GM19328 (cell line): Measurements from ENCODE around the gene DMRT3.

Experiments used
- ATAC-seq: cut with Tn5 transposase; IDR thresholded peaks from one replicate; pipeline ENCODE4 v1.9.1; 2021; ENCODE audit warnings: mild to moderate bottlenecking, moderate library complexity; ENCODE audit not compliant: unreplicated experiment

DMRT3 gene, protein sequence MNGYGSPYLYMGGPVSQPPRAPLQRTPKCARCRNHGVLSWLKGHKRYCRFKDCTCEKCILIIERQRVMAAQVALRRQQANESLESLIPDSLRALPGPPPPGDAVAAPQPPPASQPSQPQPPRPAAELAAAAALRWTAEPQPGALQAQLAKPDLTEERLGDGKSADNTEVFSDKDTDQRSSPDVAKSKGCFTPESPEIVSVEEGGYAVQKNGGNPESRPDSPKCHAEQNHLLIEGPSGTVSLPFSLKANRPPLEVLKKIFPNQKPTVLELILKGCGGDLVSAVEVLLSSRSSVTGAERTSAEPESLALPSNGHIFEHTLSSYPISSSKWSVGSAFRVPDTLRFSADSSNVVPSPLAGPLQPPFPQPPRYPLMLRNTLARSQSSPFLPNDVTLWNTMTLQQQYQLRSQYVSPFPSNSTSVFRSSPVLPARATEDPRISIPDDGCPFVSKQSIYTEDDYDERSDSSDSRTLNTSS

GRCh38 chr9:976258-976942, at the start of gene DMRT3:
Gene DMRT3 (plus strand): TSS chr9:976655. CDS start chr9:977002, 347 bp downstream.
- ATAC-seq = no peak

DNA sequence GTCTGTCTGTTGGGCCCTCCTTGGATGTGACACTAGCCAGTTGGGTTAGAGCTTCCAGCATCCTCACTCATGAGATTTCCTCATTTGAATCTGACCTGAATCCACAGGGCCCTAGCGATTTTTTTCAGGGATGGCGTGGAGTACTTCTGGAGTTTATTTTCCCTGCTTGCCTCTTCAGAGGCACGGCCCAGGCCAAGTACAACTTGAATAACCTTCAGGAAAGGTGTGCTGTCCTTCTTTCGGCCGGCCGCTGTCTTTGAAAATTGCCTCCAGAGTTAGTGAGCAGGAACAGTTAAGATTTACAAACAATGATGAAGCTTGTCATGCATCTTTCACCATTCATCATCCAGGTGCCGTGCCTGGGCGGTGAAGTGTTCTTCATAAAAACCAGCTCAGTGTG, 49.5 kb upstream of the DMRT3 start:
- no peak for ATAC-seq

- no peak for ATAC-seq
These were observed 48.0 kb upstream of the DMRT3 start for GRCh38 chr9:928363-929042.

GRCh38 chr9:929719-930118, 46.7 kb upstream of the DMRT3 start:
- ATAC-seq = no peak

GRCh38 chr9:933356-933755, 43.1 kb upstream of the DMRT3 start:
- no peak for ATAC-seq

- no peak for ATAC-seq
These were observed 41.0 kb upstream of the DMRT3 start for GRCh38 chr9:935348-935965.

DNA sequence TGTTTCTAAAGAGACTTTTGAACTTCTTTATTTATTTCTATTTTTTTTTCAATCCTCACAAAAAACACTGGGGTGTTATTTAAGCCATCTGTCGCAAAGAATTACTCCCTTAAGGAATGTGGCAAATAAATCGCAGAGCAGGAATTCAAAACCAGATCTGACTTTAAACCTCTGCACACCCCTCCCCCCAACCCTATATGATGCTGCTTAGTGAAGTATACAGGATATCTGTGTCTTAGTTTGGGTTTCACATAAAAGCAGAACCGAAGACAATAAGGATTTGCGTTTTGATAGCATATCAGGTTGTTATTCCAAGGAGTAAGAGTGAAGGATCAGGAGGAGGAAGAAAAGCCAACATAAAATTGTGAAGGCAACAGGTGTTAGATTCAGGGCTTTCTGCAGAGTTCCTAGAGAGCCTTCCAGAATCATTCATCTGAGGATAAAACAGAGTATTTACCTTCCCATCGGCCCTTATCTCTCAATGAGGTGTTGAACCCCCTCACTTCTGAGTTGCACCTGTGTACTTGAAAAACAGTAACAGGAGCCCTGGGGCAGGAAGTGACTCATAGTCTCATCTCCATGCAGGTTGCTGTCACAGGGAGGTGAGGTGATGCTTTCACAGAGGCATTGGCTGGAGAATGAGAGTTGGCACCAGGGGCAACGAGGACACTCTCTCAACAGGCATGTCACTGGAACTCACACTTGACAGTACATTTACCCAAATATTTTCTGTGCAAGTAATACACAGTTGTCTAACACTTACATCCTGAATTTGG, 33.5 kb upstream of the DMRT3 start:
- no peak for ATAC-seq

DNA sequence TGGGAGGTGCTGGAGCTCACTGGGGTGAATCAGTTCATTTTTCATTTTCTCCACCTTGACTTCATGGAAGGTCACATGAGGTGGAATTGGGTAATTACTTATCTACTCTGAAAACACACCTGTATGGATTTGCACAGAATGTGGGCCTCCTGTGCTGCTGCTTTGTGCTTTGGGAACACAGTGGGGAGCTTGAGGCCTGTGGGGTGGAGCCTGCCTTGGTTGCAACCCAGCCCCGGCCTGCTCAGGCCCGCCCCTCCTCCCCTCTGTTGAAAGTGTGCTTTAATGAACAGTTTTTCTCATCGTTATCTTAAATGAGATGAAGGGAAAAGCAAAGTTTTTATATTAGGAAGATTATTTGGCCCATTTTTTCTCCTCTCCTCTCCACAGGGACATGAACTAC, 28.5 kb upstream of the DMRT3 start:
- ATAC-seq = no peak

DNA sequence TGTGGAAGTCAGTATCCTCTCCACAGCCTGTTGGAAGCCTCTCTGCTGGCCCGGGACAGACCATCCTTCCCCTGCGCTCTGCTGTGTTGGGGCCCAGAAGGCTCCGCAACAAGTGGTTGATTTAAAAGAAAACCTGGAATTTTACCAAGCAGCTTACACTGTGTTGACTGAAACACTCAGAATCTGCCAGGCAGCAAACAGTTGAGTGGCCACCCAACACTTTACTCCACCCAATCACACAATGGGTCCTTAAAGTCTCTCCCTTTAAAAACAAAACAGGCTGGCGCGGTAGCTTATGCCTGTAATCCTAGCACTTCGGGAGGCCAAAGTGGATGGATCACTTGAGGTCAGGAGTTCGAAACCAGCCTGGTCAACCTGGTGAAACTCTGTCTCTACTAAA, 28.0 kb upstream of the DMRT3 start:
- ATAC-seq = no peak

DNA sequence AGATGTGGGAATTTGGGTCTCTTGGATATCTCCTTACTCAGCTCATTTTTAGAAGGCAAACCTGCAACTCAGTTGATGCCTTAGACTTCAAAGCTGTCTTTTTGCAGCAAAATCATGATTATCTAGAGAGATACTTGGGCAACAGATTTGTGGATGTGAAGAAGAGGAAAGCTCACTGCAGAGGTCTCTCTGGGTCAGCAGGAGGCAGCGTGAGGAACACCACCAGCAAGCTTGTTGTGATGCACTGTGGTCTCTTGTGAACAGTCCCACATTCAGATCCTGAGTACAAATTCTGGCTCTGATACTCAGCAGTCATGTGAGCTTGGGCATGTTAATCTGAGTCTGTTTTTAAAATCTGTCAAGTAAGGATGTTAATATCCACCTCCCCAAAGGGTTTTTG, 26.3 kb upstream of the DMRT3 start:
- ATAC-seq = no peak

GRCh38 chr9:952546-952945, 23.9 kb upstream of the DMRT3 start:
- no peak for ATAC-seq

DNA sequence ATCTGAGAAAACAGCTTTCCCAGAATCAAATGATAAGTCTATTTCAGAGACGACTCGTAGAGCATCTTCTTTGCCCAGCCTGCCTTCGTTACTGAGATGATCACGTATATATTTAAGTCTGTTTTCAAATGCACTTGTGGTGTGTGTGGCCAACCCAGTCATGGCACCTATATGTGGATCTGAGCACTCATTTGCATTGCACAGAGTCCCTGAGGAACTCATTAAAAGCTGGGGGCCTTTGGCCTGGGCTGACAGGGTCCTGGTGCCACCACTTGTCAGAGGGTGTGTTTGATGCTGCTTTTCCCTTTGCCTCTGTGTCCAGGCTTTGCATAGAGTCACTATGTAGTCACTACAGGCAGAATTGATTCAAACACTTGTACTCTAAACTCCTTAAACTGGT, 17.4 kb upstream of the DMRT3 start:
- no peak for ATAC-seq

DNA sequence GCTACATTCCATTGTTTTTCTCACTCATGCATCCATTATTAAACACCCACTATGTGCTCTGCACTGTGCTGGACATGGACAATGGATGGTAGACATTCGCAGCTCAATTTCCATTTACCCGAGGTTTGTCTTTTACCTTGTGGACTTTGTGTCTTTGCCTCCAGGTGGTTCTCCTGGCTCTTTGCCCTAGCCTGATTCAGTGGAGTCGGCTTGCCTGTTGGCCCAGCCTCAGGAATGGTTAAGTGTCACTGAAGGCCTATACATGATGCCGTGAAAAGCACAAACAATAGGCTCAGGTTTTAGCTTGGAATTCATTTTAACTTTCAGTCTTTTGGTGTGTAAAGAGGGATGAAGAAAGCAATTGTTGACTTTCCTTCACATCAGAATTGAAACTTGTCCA, 16.5 kb upstream of the DMRT3 start:
- no peak for ATAC-seq

- no peak for ATAC-seq
These were observed 14.4 kb upstream of the DMRT3 start for GRCh38 chr9:962023-962422.

DNA sequence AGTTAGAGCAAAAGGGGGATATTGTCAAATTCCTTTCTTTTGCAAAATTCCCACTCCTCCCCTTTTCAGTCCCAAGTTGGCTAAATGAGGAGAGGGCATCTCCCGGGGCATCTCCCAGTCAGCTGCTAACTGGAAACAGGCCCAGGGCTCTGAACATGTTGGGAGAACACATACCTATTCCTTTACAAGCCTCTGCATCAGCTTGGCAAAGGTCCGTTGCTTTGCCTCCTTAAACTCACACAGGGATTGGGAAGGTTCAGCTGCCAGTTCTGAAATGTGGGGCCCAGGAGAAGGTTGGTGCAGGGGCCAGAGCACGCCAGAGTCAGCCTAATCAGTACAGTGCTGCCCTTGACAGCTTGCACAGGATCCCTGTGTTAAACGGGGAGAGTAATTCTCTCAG, 11.0 kb upstream of the DMRT3 start:
- ATAC-seq = no peak

DNA sequence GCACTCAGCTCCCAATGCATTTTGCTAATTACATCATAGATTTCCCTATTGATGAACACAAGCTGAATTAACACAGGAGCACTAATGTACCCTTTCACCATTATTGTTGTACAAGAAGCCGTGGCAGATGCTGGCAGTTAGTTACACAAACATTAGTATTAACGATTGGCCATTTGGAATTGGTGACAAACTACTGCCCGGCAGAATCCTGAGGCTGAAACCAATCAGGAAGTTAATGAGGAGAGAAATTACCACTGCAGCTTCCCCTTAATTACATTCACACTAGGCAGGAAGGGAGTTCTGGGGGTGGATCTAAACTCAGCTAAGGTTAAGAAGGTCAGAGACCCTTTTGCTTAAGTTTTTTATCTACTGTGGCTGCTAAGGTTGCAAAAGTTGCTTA, 9.6 kb upstream of the DMRT3 start:
- no peak for ATAC-seq

DNA sequence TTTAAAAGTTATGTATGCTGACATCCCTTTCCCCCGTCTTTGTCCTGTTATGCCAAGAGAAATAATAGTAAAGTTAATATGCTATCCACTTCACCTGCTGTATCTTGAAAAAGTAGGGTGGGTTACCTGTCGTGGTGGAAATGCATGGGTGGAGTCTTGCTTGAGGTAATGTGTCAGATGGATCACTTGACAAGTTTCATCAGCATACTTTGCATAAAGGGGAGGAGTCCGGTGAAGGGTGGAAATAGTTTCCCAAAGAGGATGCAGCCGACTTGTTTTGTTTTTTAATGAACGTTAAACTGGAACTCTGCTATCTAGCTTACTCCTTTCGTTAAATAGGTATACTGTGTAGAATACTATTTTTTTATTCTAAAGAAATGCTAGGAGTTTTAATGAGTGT, 9.0 kb upstream of the DMRT3 start:
- no peak for ATAC-seq

DNA sequence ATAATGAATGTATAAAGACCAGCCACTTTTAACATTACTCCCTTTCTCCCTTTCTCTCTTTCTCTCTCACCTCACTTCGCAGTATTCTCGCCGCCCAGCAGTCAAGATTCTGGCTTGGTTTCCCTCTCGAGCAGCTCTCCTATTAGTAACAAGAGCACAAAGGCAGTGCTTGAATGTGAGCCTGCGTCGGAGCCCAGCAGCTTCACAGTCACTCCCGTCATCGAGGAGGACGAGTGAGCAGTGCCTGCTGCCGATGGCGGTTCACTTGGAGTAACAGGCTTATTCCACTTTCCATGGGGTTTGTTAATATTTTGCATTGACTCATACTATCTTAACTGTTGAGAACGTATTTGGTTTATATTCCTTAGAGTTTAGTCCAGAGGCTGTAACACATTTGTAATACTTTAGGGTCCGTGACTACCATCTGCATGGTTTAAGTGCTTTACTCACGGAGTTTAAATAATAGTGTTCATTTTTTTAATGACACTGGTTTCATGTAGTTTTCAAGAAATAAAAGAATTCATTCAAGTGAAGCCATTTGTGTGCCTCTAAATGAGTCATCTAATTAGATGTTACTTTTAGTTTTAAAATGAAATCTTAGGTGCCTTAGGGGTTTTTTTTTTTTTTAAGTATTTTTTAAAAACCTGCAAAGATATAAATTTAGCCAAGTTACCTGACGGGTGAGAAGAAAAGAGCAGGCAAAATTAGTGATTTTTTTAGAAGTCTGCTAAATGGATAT, 8.4 kb upstream of the DMRT3 start:
- no peak for ATAC-seq

GRCh38 chr9:969310-970150, 6.9 kb upstream of the DMRT3 start:
- ATAC-seq = no peak
